Karpas-422 (cell line): ENCODE results near the gene POU6F2. TPM values are rescaled to one million over a fixed set of nuclear protein-coding genes. Genes with fewer than 3 reads are reported as not detected.

Experiments
- DNase-seq: peaks from one replicate; pipeline ENCODE4 v3.0.0-alpha.2; 2015
- H2AFZ ChIP-seq: fragments of 200-600 bp; sonication (generic); 2 replicates; pipeline ENCODE4 v1.6.1; 2014; ENCODE audit warnings: antibody characterized with exemption, low read length, mixed read lengths
- H3K27ac ChIP-seq: fragments of 200-600 bp; sonication (generic); 2 replicates; pipeline ENCODE4 v1.5.1; 2014; ENCODE audit warnings: mild to moderate bottlenecking, low read length, moderate library complexity
- H3K27me3 ChIP-seq: fragments of 200-600 bp; sonication (generic); 2 replicates; pipeline ENCODE4 v1.6.1; 2014; ENCODE audit warnings: low read length, mixed read lengths
- H3K36me3 ChIP-seq: fragments of 200-600 bp; sonication (generic); 2 replicates; pipeline ENCODE4 v1.6.1; 2014; ENCODE audit warnings: low read length, mixed read lengths; ENCODE audit not compliant: insufficient read depth
- H3K4me1 ChIP-seq: fragments of 200-600 bp; sonication (generic); 2 replicates; pipeline ENCODE4 v1.6.1; 2014; ENCODE audit warnings: mild to moderate bottlenecking, low read length, mixed read lengths
- H3K4me2 ChIP-seq: fragments of 200-600 bp; sonication (generic); 2 replicates; pipeline ENCODE4 v1.6.1; 2014; ENCODE audit warnings: low read length, low read depth, mild to moderate bottlenecking; ENCODE audit not compliant: poor library complexity, severe bottlenecking
- H3K4me3 ChIP-seq: fragments of 200-600 bp; sonication (generic); 2 replicates; pipeline ENCODE4 v1.5.1; 2014; ENCODE audit warnings: mild to moderate bottlenecking, antibody characterized with exemption, low read length, mixed read lengths
- H3K79me2 ChIP-seq: fragments of 200-600 bp; sonication (generic); 2 replicates; pipeline ENCODE4 v1.6.1; 2014; ENCODE audit warnings: mild to moderate bottlenecking, low read length, mixed read lengths
- H3K9ac ChIP-seq: fragments of 200-600 bp; sonication (generic); 2 replicates; pipeline ENCODE4 v1.6.0; 2014; ENCODE audit warnings: low read length
- H3K9me2 ChIP-seq: fragments of 200-600 bp; sonication (generic), shearing (Covaris generic); replicated peaks from 2 replicates; pipeline ENCODE4 v1.6.0; 2014; ENCODE audit warnings: mild to moderate bottlenecking, low read length, moderate library complexity; ENCODE audit not compliant: insufficient read depth
- H3K9me3 ChIP-seq: fragments of 300-700, 200-600 bp; sonication (generic); 2 replicates; pipeline ENCODE4 v1.6.1; 2014; ENCODE audit warnings: low read length, mixed read lengths
- H4K20me1 ChIP-seq: fragments of 200-600 bp; sonication (generic); 2 replicates; pipeline ENCODE4 v1.6.1; 2014; ENCODE audit warnings: mild to moderate bottlenecking, antibody characterized with exemption, low read length, low read depth; ENCODE audit not compliant: insufficient read depth
- total RNA-seq: library from RNA; depleted of rRNA; stranded (reverse); fragments of >200 nt; shearing (Covaris generic); gene quantifications from 2 replicates; pipeline ENCODE4 v1.2.3, GENCODE V29; 2014; ENCODE audit warnings: low replicate concordance

POU6F2 gene
- total RNA-seq, 1 experiment from 2014 or later, result not detected

GRCh38 chr7:39259391-39260003 lies 281.8 kb downstream of the POU6F2 start:
- no peak overlapping the region for H2AFZ ChIP-seq
- no peaks in the 10 kb centered on the region for H3K9me3 ChIP-seq
- no peaks in the 10 kb centered on the region for H3K79me2 ChIP-seq
- H3K27ac ChIP-seq, result no peak overlapping the region
- no peaks in the 10 kb centered on the region for H3K27me3 ChIP-seq
- H3K4me2 ChIP-seq, result no peak overlapping the region
- no peak overlapping the region for H3K4me3 ChIP-seq
- H3K9ac ChIP-seq, result no peak overlapping the region
- no peaks in the 10 kb centered on the region for H3K4me1 ChIP-seq
- H3K9me2 ChIP-seq, result no peaks in the 10 kb centered on the region
- no peak for DNase-seq
- no peaks in the 10 kb centered on the region for H3K36me3 ChIP-seq
- no peaks in the 10 kb centered on the region for H4K20me1 ChIP-seq

GRCh38 chr7:39260279-39260844 lies 282.7 kb downstream of the POU6F2 start:
- no peak for DNase-seq
- Histone ChIP-seq H3K4me2 (no peak overlapping the region), H3K79me2 (no peaks in the 10 kb centered on the region), H3K36me3 (no peaks in the 10 kb centered on the region), H3K27ac (no peak overlapping the region), H3K9ac (no peak overlapping the region), H3K27me3 (no peaks in the 10 kb centered on the region), H3K9me2 (no peaks in the 10 kb centered on the region), H3K9me3 (no peaks in the 10 kb centered on the region), H3K4me1 (no peaks in the 10 kb centered on the region), H4K20me1 (no peaks in the 10 kb centered on the region), H2AFZ (no peak overlapping the region), H3K4me3 (no peak overlapping the region)

GRCh38 chr7:39261771-39262170 lies 284.1 kb downstream of the POU6F2 start:
- Histone ChIP-seq H3K79me2 (no peaks in the 10 kb centered on the region), H3K4me2 (no peak overlapping the region), H3K9me3 (no peaks in the 10 kb centered on the region), H2AFZ (no peak overlapping the region), H3K4me1 (no peaks in the 10 kb centered on the region), H3K9me2 (no peaks in the 10 kb centered on the region), H4K20me1 (no peaks in the 10 kb centered on the region), H3K27ac (no peak overlapping the region), H3K9ac (no peak overlapping the region), H3K36me3 (no peaks in the 10 kb centered on the region), H3K4me3 (no peak overlapping the region), H3K27me3 (no peaks in the 10 kb centered on the region)
- no peak for DNase-seq

GRCh38 chr7:39265641-39266591 lies 288.2 kb downstream of the POU6F2 start:
- Histone ChIP-seq H3K4me1 (no peaks in the 10 kb centered on the region), H3K4me2 (no peak overlapping the region), H3K27ac (no peak overlapping the region), H3K4me3 (no peak overlapping the region), H3K27me3 (no peaks in the 10 kb centered on the region), H3K79me2 (no peaks in the 10 kb centered on the region), H3K9ac (no peak overlapping the region), H2AFZ (no peak overlapping the region), H3K9me2 (no peaks in the 10 kb centered on the region), H3K36me3 (no peaks in the 10 kb centered on the region), H4K20me1 (no peaks in the 10 kb centered on the region), H3K9me3 (no peaks in the 10 kb centered on the region)
- no peak for DNase-seq

GRCh38 chr7:39269034-39269433 lies 291.3 kb downstream of the POU6F2 start:
- H3K79me2 ChIP-seq, result no peaks in the 10 kb centered on the region
- no peaks in the 10 kb centered on the region for H3K4me1 ChIP-seq
- H3K4me2 ChIP-seq, result no peak overlapping the region
- no peaks in the 10 kb centered on the region for H3K27me3 ChIP-seq
- no peak overlapping the region for H2AFZ ChIP-seq
- H3K9me3 ChIP-seq, result no peaks in the 10 kb centered on the region
- H3K9ac ChIP-seq, result no peak overlapping the region
- no peaks in the 10 kb centered on the region for H3K36me3 ChIP-seq
- no peak overlapping the region for H3K4me3 ChIP-seq
- DNase-seq, result no peak
- no peak overlapping the region for H3K27ac ChIP-seq
- H4K20me1 ChIP-seq, result no peaks in the 10 kb centered on the region
- H3K9me2 ChIP-seq, result no peaks in the 10 kb centered on the region

- Histone ChIP-seq H3K4me1 (no peaks in the 10 kb centered on the region), H3K4me2 (no peak overlapping the region), H3K9me3 (no peaks in the 10 kb centered on the region), H4K20me1 (no peaks in the 10 kb centered on the region), H3K9me2 (no peaks in the 10 kb centered on the region), H3K9ac (no peak overlapping the region), H3K27me3 (no peaks in the 10 kb centered on the region), H3K4me3 (no peak overlapping the region), H3K27ac (no peak overlapping the region), H2AFZ (no peak overlapping the region), H3K79me2 (no peaks in the 10 kb centered on the region), H3K36me3 (no peaks in the 10 kb centered on the region)
- no peak for DNase-seq
These were observed 292.3 kb downstream of the POU6F2 start for GRCh38 chr7:39270018-39270417.

- Histone ChIP-seq H3K9me2 (no peaks in the 10 kb centered on the region), H3K9me3 (no peaks in the 10 kb centered on the region), H3K4me3 (no peak overlapping the region), H2AFZ (no peak overlapping the region), H3K27me3 (no peaks in the 10 kb centered on the region), H3K9ac (no peak overlapping the region), H3K79me2 (no peaks in the 10 kb centered on the region), H3K36me3 (no peaks in the 10 kb centered on the region), H4K20me1 (no peaks in the 10 kb centered on the region), H3K27ac (no peak overlapping the region), H3K4me1 (no peaks in the 10 kb centered on the region), H3K4me2 (no peak overlapping the region)
- no peak for DNase-seq
These were observed 293.7 kb downstream of the POU6F2 start for GRCh38 chr7:39271402-39271801.

GRCh38 chr7:39272111-39272510 lies 294.4 kb downstream of the POU6F2 start:
- Histone ChIP-seq H3K9ac (no peak overlapping the region), H3K4me3 (no peak overlapping the region), H3K27ac (no peak overlapping the region), H3K9me2 (no peaks in the 10 kb centered on the region), H3K27me3 (no peaks in the 10 kb centered on the region), H4K20me1 (no peaks in the 10 kb centered on the region), H2AFZ (no peak overlapping the region), H3K4me2 (no peak overlapping the region), H3K4me1 (no peaks in the 10 kb centered on the region), H3K9me3 (no peaks in the 10 kb centered on the region), H3K36me3 (no peaks in the 10 kb centered on the region), H3K79me2 (no peaks in the 10 kb centered on the region)
- no peak for DNase-seq
